Astrocyte of the cerebellum (primary cell): ENCODE results near the gene TPP2.

ENCODE experiments used
- DNase-seq: peaks from one replicate; pipeline ENCODE4 v3.0.0-alpha.2; 2011; ENCODE audit warnings: low read depth
- H3K4me3 ChIP-seq: 2 replicates; pipeline ENCODE4 v1.5.1; 2011; ENCODE audit warnings: mild to moderate bottlenecking, low read depth, low read length, moderate library complexity
- in situ Hi-C: cut with HindIII; loops from 2 replicates; pipeline ENCODE4 v1.10.0; 2017; ENCODE audit warnings: low sequenced_read_pairs
- TF ChIP-seq, protein P1 (sequence below): IDR thresholded peaks from 2 replicates; pipeline ENCODE4 v1.5.1; 2012; ENCODE audit warnings: low read length, low read depth, moderate library complexity, mild to moderate bottlenecking; ENCODE audit errors: missing control alignments

The TPP2 gene

DNA sequence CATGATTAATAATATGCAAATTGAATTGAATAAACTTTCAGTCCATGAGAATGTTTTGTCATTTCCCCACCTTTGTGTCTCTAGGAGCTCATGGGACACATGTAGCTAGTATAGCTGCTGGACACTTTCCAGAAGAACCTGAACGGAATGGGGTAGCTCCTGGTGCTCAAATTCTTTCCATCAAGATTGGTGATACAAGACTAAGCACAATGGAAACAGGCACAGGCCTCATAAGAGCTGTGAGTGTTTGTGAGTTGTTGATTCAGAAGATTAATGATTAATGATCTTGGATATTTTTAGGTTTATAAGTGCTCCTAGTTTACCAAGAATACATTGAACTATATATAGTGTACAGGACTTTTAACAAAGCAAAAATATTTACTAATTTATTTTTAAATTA, 30.1 kb downstream of the TPP2 start:
- in situ Hi-C loops, result no loop called here
- TF ChIP-seq, protein P1, sequence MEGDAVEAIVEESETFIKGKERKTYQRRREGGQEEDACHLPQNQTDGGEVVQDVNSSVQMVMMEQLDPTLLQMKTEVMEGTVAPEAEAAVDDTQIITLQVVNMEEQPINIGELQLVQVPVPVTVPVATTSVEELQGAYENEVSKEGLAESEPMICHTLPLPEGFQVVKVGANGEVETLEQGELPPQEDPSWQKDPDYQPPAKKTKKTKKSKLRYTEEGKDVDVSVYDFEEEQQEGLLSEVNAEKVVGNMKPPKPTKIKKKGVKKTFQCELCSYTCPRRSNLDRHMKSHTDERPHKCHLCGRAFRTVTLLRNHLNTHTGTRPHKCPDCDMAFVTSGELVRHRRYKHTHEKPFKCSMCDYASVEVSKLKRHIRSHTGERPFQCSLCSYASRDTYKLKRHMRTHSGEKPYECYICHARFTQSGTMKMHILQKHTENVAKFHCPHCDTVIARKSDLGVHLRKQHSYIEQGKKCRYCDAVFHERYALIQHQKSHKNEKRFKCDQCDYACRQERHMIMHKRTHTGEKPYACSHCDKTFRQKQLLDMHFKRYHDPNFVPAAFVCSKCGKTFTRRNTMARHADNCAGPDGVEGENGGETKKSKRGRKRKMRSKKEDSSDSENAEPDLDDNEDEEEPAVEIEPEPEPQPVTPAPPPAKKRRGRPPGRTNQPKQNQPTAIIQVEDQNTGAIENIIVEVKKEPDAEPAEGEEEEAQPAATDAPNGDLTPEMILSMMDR, result no peak
- DNase-seq, result no peak
- H3K4me3 ChIP-seq, result no peak overlapping the region

DNA sequence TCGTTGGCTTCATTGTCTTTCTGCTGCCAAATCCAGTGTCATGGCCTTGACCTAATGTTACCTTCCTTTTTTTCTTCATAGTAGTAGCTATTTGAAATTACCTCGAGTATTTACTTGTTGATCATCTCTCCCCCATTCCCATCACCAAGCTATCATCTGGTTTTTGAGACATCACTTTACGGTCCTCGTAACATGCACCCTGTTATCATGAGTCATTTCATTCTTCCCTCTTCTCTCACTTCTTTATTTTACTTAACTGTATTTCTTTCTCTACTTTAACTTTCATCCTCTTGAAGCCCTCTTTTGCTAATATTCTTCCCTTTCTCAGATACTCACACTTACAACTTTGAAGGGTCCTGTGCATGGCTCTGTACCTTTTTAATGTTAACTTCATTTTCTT, 31.8 kb downstream of the TPP2 start:
- TF ChIP-seq, protein P1, result no peak
- H3K4me3 ChIP-seq, result no peak overlapping the region
- no peak for DNase-seq
- in situ Hi-C loops, result no loop called here

DNA sequence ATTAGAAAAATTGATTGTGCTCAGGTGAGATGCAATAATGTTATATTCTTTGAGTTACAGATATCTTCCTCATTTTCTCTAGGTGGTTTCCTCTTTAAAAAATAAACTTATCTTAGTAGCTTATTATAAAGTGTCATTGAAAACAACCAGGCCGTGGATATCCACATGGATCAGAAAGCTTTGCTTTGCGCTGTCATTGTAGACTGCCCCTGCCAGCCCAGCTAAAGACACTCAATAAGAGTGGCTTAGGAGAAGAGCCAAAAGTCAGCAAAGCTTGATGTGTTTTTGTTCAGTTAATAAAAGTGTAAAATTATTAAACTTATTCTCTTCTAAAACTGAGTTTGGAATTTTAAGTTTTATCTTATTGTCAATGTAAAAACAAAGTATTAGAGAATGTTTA, 34.4 kb downstream of the TPP2 start:
- no peak overlapping the region for H3K4me3 ChIP-seq
- TF ChIP-seq, protein P1, result no peak
- DNase-seq, result no peak
- in situ Hi-C loops, result no loop called here

DNA sequence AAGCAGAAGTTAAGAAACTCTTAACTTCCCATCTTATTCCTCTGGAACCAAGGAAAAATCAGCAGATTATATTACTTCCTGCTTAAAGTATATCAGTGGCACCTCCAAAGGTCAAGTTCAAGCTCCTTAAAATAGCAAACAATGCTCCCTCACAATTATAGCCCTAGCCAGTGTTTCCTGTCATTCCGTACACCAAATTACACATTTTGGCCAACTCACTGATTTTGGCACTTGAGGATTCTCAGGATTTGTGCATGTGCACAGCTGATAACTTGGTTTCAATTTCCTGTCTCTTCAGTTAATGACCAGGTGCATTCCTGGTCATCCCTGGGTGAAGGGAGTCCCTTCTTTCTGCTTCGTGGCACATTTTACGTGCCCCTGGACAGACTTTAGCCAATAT, 42.0 kb downstream of the TPP2 start:
- no peak for DNase-seq
- no peak overlapping the region for H3K4me3 ChIP-seq
- in situ Hi-C loops, result no loop called here
- TF ChIP-seq, protein P1, result no peak

DNA sequence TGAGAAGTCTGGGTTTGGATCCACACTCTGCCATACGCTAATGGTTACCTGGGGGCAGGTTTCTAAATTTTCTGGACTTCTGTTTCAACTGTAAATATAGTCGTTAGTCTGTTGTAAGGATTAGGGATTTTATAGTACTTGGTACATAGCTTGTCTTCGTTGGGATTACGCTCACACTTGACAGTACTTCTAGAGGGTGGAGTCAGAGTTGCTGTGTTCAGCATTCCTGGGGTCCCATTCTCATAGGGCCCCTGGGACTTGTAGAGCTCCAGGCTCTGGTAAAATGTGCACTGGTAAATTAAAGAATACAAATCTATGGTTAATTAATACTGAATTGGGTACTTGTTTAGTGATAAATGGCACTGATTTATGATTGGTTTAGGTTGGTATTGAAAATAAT, 45.2 kb downstream of the TPP2 start:
- H3K4me3 ChIP-seq, result no peak overlapping the region
- TF ChIP-seq, protein P1, result no peak
- in situ Hi-C loops, result no loop called here
- DNase-seq, result no peak

DNA sequence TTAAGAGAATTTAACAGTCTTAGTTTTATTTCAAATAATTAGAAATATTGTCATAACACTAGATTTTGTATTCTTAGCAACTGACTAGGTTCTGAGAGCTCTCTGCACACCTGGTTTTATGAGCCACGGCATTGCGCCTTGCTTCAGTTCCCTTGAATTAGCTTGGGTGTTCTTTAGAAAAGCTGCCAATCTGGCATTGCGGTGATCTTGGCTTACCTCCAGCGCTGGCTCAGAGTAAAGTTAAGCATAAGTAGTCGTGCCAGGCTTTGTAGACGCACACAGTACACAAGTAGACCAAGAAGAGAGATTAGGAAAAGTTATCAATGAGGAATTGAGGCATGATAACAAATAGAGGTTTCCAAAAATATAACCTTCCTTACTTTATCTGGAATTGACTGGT, 45.7 kb downstream of the TPP2 start:
- in situ Hi-C loops, result no loop called here
- TF ChIP-seq, protein P1, result no peak
- peak; percentile 8 for DNase-seq
- H3K4me3 ChIP-seq, result no peak overlapping the region

DNA sequence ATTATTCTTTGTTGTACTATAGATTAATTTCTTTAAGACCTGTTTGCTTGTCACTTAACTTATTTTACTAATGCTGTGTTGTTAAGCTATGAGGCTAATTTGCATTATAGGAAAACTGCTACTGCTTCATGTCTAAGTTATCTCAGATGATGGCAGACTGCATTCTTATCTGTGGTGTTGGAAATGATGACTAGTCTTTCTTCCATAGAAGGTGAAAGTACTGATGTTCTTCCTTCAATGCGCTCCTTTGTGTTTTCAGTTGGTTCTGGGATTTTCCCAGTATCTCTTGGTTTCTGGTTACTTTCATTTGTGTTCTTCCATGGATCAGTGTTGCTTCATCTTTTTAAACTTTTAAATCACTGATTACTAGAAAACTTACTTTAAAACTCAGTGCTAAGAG, 46.9 kb downstream of the TPP2 start:
- H3K4me3 ChIP-seq, result no peak overlapping the region
- no peak for DNase-seq
- TF ChIP-seq, protein P1, result no peak
- in situ Hi-C loops, result no loop called here
